Heart left ventricle (tissue), 16 donors: ENCODE measurements around the gene EVI5L. TPM values are rescaled to one million over a fixed set of nuclear protein-coding genes. Genes with fewer than 3 reads are reported as not detected.
"Not testable (repeated sequence)": the region's sequence is repeated elsewhere in the genome, so short reads cannot be mapped to it uniquely, and the experiment has no call there.

Experiments
- ATAC-seq, 4 donors: fragments of 200-7000 bp; cut with Tn5 transposase; one replicate each; pipeline ENCODE4 v1.9.1; 2020 to 2022; ENCODE audit warnings: moderate library complexity in 4 of 4, mild to moderate bottlenecking in 3 of 4, moderate number of reproducible peaks in 1 of 4
- DNase-seq, 5 donors: peaks; one replicate each; pipeline ENCODE4 v3.0.0-alpha.2; 2020
- H3K27ac ChIP-seq, 12 donors: fragments of 200-600 bp; sonication (generic) in 4 of 12; one replicate each; pipeline versions ENCODE4 v1.5.0 to v1.8.0; 2016 to 2022; ENCODE audit warnings: mild to moderate bottlenecking in 2 of 12
- H3K27me3 ChIP-seq, 9 donors: fragments of 200-600 bp; sonication (generic) in 2 of 9; one replicate each; pipeline versions ENCODE4 v1.5.1 to v1.8.0; 2016 to 2022; ENCODE audit warnings: mild to moderate bottlenecking in 3 of 9
- H3K36me3 ChIP-seq, 9 donors: fragments of 200-600 bp; sonication (generic) in 2 of 9; one replicate each; pipeline versions ENCODE4 v1.5.0 to v1.8.0; 2018 to 2022; ENCODE audit warnings: mild to moderate bottlenecking in 2 of 9
- H3K4me1 ChIP-seq, 12 donors: fragments of 200-600 bp; sonication (generic) in 4 of 12; one replicate each; pipeline versions ENCODE4 v1.5.0 to v1.8.0; 2016 to 2022; ENCODE audit warnings: mild to moderate bottlenecking in 3 of 12
- H3K4me3 ChIP-seq, 12 donors: fragments of 200-600 bp; sonication (generic) in 4 of 12; one replicate each; pipeline versions ENCODE4 v1.5.0 to v1.8.0; 2017 to 2022; ENCODE audit warnings: mild to moderate bottlenecking in 9 of 12, moderate library complexity in 4 of 12
- H3K9me3 ChIP-seq, 12 donors: fragments of 200-600 bp; sonication (generic) in 4 of 12; one replicate each; pipeline versions ENCODE4 v1.5.0 to v1.8.0; 2016 to 2022; ENCODE audit warnings: mild to moderate bottlenecking in 1 of 12
- CTCF ChIP-seq, 12 donors: fragments of 200-600 bp; sonication (generic) in 4 of 12; IDR thresholded peaks; one replicate each; pipeline versions ENCODE4 v1.5.0 to v1.8.0; 2018 to 2022; ENCODE audit warnings: antibody characterized with exemption in 12 of 12, mild to moderate bottlenecking in 5 of 12
- POLR2A ChIP-seq, 2 donors: fragments of 450-650 bp; IDR thresholded peaks; one replicate each; pipeline ENCODE4 v1.6.1; 2017; ENCODE audit warnings: antibody characterized with exemption in 2 of 2, mild to moderate bottlenecking in 2 of 2, moderate library complexity in 2 of 2
- WGBS, 4 donors: extraction: QIAGEN DNeasy Blood & Tissue Kit in 2 of 4; methylation state at CpG; one replicate each; pipeline versions ENCODE4 v1.1.5 to v1.1.7; 2013 to 2018; 5-methylcytosine and 5-hydroxymethylcytosine counted together
- intact Hi-C, 10 donors: fragments of 100-400 bp; cut with DNase I; formaldehyde crosslinking; loops; one replicate each; pipeline versions ENCODE4 v1.11.1 to v1.14.2; 2022
- polyA plus RNA-seq, 2 donors: library from polyadenylated mRNA; stranded (reverse); fragments of 200-250 nt; gene quantifications; one replicate each; pipeline ENCODE4 v1.2.3, GENCODE V29; 2013
- total RNA-seq, 9 donors: library from RNA; depleted of rRNA in 2 of 9; stranded (reverse); fragments of >200 nt in 2 of 9; fragmentation: NEBNext Ultra II Directional in 3 of 9; extraction: Animal tissue kit (Norgen Biotek cat#: 25700) in 3 of 9; gene quantifications; one replicate each; pipeline versions ENCODE4 v1.1.0 to v1.2.4, GENCODE V29; 2016 to 2023
- donor health status: ischemic (EF 13 %, LVEDD 7.1; RV severe dilation, severe dysfunction).
- donor health status: healthy with polysubstance abuse.
- donor health status: DM: no; HTN: yes; CAD: no.
- donor health status: DM: no; HTN: no; CAD: no.
- donor health status: ischemic (EF 25% LVEDD 6.9; RV normal size, moderate dysfunction).
- donor health status: ischemic (EF 25% LVEDD 5.7; RV mildly dilated, moderate dysfunction).
- donor health status: healthy.
- donor health status: DM: yes; HTN: yes; CAD: no.
- donor health status: ischemic (EF 35%, LVEDD 5.7; RV mildly dilated, moderate dysfunction).
- donor health status: nonischemic (EF 11% LVEDD 7.7; RV severe dilation, severe dysfunction).
- donor health status: DM: yes; HTN: yes; CAD: no.
- donor health status: PGD.
- donor health status: ischemic (EF 29% LVEDD 5.4; RV normal size, mild dysfunction).
- donor health status: nonischemic (EF 23%, LVEDD 6.1; RV moderate dilation, normal function).

EVI5L gene
- total and polyA plus RNA-seq, 11 donors, result 18.2 to 41.9 (median 22.1) TPM

- TF ChIP-seq POLR2A (IDR thresholded peaks at IDR 0.05), result no peak
- no peak for TF ChIP-seq CTCF (IDR thresholded peaks at IDR 0.05)
- Histone ChIP-seq H3K9me3 (peaks cover 0 to 9% (median 0%) of the 10 kb centered on the region in 12 donors), H3K4me3 (peak overlapping the region in 1 of 12 donors; percentile 46), H3K27ac (no peak overlapping the region), H3K4me1 (peaks cover 0 to 12% (median 0%) of the 10 kb centered on the region in 12 donors), H3K27me3 (peaks cover 18 to 69% (median 42%) of the 10 kb centered on the region in 9 donors), H3K36me3 (no peaks in the 10 kb centered on the region)
- 6 to 20% (median 9%) methylated on average over 11 to 31 of the region's 31 CpGs for WGBS, 4 donors
- intact Hi-C loops, result loop anchor here in 1 of 10 donors (10.0 kb wide), 1 partner anchor 205 kb away; no protein-coding TSS in a partner anchor
- DNase-seq (no peak), ATAC-seq (no peak)
Observed at GRCh38 chr19:7789447-7789846, 40.6 kb upstream of the EVI5L start.

DNA sequence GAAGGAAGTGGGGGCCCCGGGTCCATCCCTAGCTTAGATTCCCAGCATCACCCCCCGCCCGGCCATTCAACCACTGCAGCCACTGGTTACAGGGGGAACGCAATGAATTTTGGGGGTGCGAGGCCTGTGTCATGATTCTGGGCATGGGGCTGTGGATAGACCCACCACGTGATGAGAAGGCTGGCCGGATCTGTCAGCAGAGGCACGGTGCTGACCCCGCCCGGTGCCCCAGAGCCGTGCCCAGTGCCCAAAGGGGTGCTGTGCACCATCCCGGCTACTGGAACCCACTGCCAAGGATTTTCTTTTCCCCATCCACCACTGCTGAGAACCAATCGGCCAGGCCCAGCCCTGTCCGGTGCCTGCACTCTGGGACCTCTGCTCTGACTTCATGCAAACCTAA, 39.6 kb upstream of the EVI5L start:
- intact Hi-C loops, result loop anchor here in 7 of 10 donors (10.0 kb wide), 4 partner anchors 106 to 686 kb away; partner anchors contain the start of gene TRAPPC5 (in 2 of the 7)
- ATAC-seq, result no peak

DNA sequence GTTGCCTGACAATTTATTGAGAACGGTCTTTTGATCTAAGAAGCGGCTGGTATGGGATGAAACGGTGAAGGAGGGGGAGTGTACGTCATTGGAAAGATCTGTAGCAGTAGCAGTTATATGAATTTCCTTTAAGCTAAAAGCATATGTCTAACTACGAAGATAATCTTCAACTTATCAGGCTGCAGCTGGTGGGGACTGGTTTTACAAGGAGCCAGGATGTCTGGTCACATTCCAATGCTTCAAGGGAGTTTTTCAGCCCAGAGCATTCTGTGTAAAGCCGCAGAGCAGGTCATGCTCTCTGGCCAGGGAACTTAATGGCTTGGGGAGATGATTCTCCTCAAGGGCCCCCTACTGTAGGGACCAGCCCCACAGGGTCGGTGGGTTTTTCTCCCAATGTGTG, 37.7 kb upstream of the EVI5L start:
- Histone ChIP-seq H3K4me3 (no peak overlapping the region), H3K27ac (no peak overlapping the region), H3K36me3 (no peaks in the 10 kb centered on the region), H3K4me1 (peaks cover 0 to 12% (median 0%) of the 10 kb centered on the region in 12 donors), H3K9me3 (no peaks in the 10 kb centered on the region), H3K27me3 (peaks cover 16 to 59% (median 31%) of the 10 kb centered on the region in 9 donors)
- no peak for TF ChIP-seq CTCF (IDR thresholded peaks at IDR 0.05)
- intact Hi-C loops, result loop anchor here in 7 of 10 donors (10.0 kb wide), 4 partner anchors 107 to 687 kb away; partner anchors contain the start of gene TRAPPC5 (in 2 of the 7)
- no peak for ATAC-seq
- DNase-seq, result no peak
- WGBS, 4 donors, result 15 to 26% (median 20%) methylated on average over 7 of the region's 7 CpGs

More for the DNA sequence above, 39.6 kb upstream of the EVI5L start:
- peaks cover 18 to 65% (median 42%) of the 10 kb centered on the region in 9 donors for H3K27me3 ChIP-seq
- peaks cover 0 to 1% (median 0%) of the 10 kb centered on the region in 12 donors for H3K9me3 ChIP-seq
- peaks cover 0 to 12% (median 0%) of the 10 kb centered on the region in 12 donors for H3K4me1 ChIP-seq
- no peak overlapping the region for H3K27ac ChIP-seq
- 85 to 87% (median 86%) methylated on average over 10 to 14 of the region's 14 CpGs for WGBS, 4 donors
- H3K4me3 ChIP-seq, result no peak overlapping the region
- no peaks in the 10 kb centered on the region for H3K36me3 ChIP-seq
- TF ChIP-seq CTCF (IDR thresholded peaks at IDR 0.05), result no peak
- TF ChIP-seq POLR2A (IDR thresholded peaks at IDR 0.05), result no peak
- DNase-seq, result no peak

- not testable (repeated sequence) for H3K9me3 ChIP-seq, DNase-seq, ATAC-seq, H3K27ac ChIP-seq, H3K36me3 ChIP-seq, H3K4me3 ChIP-seq
- Histone ChIP-seq H3K4me1 (peaks cover 0 to 12% (median 0%) of the 10 kb centered on the region in 12 donors), H3K27me3 (peaks cover 16 to 59% (median 27%) of the 10 kb centered on the region in 9 donors)
- intact Hi-C loops, result loop anchor here in 7 of 10 donors (10.0 kb wide), 4 partner anchors 108 to 688 kb away; partner anchors contain the start of gene TRAPPC5 (in 2 of the 7)
- WGBS, 4 donors, result 72 to 77% (median 76%) methylated on average over 7 of the region's 7 CpGs
Observed at GRCh38 chr19:7792701-7793100, 37.3 kb upstream of the EVI5L start.
